IPS-18c (cell line): Measurements from ENCODE around the gene ALMS1.

Source experiments
- H3K4me3 ChIP-seq: 2 replicates; pipeline ENCODE4 v1.7.0; 2013; ENCODE audit warnings: low read depth, mild to moderate bottlenecking, low read length, moderate library complexity; ENCODE audit not compliant: insufficient read depth
- H3K9me3 ChIP-seq: one replicate; pipeline ENCODE4 v1.6.1; 2013; ENCODE audit warnings: mild to moderate bottlenecking, low read length, moderate library complexity; ENCODE audit not compliant: control insufficient read depth, insufficient read depth

ALMS1 gene

DNA sequence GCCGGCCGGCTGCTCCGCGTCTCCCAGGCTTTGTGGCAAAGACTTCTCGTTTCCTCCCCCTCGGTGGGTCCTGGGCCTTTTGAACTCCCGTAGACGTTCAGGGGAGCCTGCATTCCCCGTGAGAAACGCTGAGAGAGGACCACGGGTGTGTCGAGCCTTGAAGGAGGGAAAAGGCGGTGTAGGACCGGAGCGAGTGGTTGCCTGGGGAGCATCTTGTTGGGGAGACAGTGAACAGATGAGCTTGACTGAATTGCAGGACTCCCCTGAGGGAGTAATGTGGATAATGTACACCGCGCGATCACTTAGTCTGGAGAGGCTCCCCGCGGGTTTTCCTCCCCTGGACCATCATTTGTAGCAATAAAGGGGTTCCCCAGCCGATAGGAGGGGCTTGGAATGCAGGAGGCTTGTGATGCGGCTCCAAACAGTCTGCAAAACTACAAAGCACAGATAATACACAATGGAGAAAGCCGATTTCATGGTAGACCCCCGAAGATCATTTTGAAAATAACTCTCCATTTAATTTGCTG lies 769 bp downstream of the ALMS1 start:
- peak overlapping the region; percentile 99 for H3K4me3 ChIP-seq
- peaks cover 2% of the 10 kb centered on the region for H3K9me3 ChIP-seq

- Histone ChIP-seq H3K4me3 (peak overlapping the region; percentile 99), H3K9me3 (peaks cover 2% of the 10 kb centered on the region)
Observed at GRCh38 chr2:73386894-73387636, 1.4 kb downstream of the ALMS1 start.

- peaks cover 2% of the 10 kb centered on the region for H3K9me3 ChIP-seq
Observed at GRCh38 chr2:73402386-73403103, 16.9 kb downstream of the ALMS1 start.

GRCh38 chr2:73403237-73403636 lies 17.6 kb downstream of the ALMS1 start:
- no peak overlapping the region for H3K4me3 ChIP-seq
- H3K9me3 ChIP-seq = peaks cover 2% of the 10 kb centered on the region

More at GRCh38 chr2:73402386-73403103, 16.9 kb downstream of the ALMS1 start:
- H3K4me3 ChIP-seq = no peak overlapping the region

DNA sequence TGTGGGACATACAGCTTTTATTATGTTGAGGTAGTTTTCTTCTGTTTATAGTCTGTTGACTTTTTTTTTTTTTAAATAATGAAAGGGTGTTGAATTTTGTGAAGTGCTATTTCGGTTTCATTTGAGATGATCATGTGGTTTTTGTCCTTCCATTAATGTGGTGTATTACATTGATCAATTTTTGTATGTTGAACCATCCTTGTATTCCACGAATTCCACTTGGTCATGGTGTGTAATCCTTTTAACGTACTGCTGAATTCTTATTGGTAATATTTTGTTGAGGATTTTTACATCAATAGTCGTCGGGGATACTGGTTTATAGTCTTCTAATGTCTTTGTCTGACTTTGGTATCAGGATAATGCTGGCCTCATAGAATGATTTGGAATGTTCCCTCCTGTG lies 18.8 kb downstream of the ALMS1 start:
- peaks cover 2% of the 10 kb centered on the region for H3K9me3 ChIP-seq
- no peak overlapping the region for H3K4me3 ChIP-seq

GRCh38 chr2:73406996-73407395 lies 21.4 kb downstream of the ALMS1 start:
- Histone ChIP-seq H3K4me3 (no peak overlapping the region), H3K9me3 (peaks cover 2% of the 10 kb centered on the region)

DNA sequence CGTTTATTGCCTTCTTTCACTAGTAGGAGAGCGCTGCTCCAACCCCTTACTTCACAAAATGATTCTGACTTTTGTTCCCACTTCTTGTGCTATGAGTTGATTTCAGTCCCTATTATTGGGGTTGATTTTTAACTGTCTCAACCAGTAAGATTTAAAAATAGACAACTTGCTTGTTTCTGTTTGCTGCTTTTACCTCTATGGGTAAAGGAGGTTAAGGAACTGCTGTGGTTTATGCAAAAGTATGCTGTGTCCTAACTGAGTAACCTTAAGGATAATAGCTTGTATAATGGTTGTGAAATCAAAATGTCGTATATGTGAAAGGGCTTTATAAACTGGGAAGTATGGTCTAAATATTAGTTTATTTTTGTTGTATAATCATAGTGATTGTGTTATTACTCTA lies 22.6 kb downstream of the ALMS1 start:
- Histone ChIP-seq H3K9me3 (peaks cover 2% of the 10 kb centered on the region), H3K4me3 (no peak overlapping the region)

DNA sequence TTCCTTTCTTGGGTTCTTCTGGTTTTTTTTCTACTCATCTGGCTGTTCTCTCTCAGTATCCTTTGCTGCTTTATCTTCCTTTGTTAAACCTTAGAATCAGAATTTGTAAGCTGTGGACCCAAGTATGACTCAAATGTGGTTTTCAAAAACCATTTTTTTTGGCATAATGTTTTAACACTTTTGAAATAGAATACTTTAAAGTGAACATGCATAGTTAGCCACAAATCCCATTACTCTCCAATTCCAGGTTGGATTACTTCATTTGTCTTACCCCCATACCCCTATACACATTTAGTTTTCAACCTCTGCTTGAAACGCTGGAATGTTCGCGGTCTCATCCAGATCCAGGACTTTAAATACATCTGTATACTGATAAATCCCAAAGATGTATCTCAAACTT lies 29.1 kb downstream of the ALMS1 start:
- Histone ChIP-seq H3K9me3 (no peaks in the 10 kb centered on the region), H3K4me3 (no peak overlapping the region)

GRCh38 chr2:73415906-73416305 lies 30.3 kb downstream of the ALMS1 start:
- no peak overlapping the region for H3K4me3 ChIP-seq
- H3K9me3 ChIP-seq = no peaks in the 10 kb centered on the region

DNA sequence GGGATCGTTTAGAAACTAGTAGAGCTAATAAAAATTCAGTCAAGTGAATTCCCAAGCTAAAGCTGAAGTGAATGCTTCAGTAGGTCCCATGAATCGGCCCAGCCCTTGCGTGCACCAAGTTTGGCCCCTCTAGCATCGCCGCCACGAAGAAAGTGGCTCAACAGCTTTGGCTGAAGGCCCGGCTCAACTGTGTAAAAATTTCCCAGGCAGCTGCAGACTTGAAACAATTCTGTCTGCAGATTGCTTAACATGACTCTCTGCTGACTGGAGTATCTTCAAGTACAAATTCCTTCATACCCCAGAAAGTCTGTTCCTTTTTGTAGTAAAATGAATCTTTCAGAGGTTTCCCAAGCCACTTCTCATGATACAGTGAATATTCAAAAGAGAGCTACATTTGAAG lies 32.7 kb downstream of the ALMS1 start:
- Histone ChIP-seq H3K9me3 (no peaks in the 10 kb centered on the region), H3K4me3 (no peak overlapping the region)

DNA sequence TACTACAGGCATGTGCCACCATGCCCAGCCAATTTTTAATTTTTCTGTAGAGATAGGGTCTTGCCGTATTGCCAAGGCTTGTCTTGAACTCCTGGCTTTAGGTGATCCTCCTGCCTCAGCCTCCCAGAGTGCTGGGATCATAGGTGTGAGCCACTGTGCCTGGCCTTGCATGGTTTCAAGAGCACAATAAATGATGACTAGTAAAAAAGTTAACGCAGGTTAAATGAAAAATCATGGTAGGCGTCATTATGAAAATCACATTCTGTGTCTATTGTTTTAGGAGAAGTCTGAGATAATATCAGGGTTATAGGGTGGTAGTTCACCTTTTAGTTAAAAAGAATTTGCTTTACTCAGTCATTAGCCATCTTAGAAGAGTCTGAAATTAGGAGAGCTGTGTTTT lies 38.3 kb downstream of the ALMS1 start:
- H3K4me3 ChIP-seq = no peak overlapping the region

DNA sequence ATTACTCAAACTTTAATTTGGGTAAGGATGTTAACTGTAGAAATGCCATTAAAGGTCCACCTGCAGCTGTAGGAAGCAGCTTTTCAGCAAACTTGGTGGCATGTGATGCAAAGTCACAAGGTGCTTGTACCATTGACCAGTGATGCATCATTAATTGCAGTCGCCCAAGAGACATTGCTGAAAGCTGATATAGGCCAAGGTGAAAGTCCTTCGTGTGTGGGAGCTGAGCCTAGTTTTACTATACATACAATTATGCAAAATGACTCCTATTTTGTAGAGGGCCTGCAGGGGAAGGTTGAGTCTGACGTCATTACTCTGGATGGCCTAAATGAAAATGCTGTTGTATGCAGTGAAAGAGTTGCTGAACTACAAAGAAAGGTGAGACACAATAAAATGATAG lies 40.5 kb downstream of the ALMS1 start:
- Histone ChIP-seq H3K9me3 (no peaks in the 10 kb centered on the region), H3K4me3 (no peak overlapping the region)

More for the DNA sequence above, 38.3 kb downstream of the ALMS1 start:
- no peaks in the 10 kb centered on the region for H3K9me3 ChIP-seq

- H3K4me3 ChIP-seq = no peak overlapping the region
- peaks cover 2% of the 10 kb centered on the region for H3K9me3 ChIP-seq
Observed at GRCh38 chr2:73436019-73436418, 50.4 kb downstream of the ALMS1 start.

GRCh38 chr2:73444202-73444601 lies 58.6 kb downstream of the ALMS1 start:
- Histone ChIP-seq H3K9me3 (no peaks in the 10 kb centered on the region), H3K4me3 (no peak overlapping the region)

DNA sequence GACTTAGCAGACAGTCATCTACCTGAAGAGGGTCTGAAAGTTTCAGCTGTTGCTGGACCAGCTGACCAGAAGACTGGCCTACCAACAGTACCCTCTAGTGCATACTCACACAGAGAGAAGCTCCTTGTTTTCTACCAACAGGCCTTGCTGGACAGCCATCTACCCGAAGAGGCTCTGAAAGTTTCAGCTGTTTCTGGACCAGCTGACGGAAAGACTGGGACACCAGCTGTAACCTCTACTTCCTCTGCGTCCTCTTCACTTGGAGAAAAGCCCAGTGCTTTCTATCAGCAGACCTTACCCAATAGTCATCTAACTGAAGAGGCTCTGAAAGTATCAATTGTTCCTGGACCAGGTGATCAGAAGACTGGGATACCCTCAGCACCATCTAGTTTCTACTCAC lies 63.2 kb downstream of the ALMS1 start:
- H3K9me3 ChIP-seq = no peaks in the 10 kb centered on the region
- no peak overlapping the region for H3K4me3 ChIP-seq

DNA sequence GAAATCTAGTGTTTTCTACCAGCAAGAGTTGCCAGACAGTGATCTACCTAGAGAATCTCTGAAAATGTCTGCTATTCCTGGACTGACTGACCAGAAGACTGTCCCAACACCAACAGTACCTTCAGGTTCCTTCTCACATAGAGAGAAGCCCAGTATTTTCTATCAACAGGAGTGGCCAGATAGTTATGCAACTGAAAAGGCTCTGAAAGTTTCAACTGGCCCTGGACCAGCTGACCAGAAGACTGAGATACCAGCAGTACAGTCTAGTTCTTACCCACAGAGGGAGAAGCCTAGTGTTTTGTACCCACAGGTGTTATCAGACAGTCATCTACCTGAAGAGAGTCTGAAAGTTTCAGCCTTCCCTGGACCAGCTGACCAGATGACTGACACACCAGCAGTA lies 63.8 kb downstream of the ALMS1 start:
- no peaks in the 10 kb centered on the region for H3K9me3 ChIP-seq
- H3K4me3 ChIP-seq = no peak overlapping the region

GRCh38 chr2:73451263-73451972 lies 65.8 kb downstream of the ALMS1 start:
- H3K4me3 ChIP-seq = no peak overlapping the region
- no peaks in the 10 kb centered on the region for H3K9me3 ChIP-seq

DNA sequence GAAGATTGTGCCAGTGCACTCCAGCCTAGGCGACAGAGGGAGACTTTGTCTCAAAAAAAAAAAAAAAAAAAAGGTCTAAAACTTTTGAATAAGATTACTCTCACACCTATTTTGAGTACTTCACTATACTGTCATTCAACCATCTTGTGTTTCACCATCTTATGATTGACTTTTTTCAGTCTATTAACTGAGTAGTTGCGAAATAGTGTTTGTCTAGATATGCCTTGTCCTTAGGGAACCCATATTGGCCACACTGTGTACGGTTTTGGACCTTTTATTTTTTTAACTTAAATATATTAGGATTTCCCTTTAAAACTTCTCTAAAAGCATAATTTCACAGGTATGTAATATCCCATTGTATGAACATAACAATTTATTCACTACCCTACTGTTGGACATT lies 72.3 kb downstream of the ALMS1 start:
- no peak overlapping the region for H3K4me3 ChIP-seq
- H3K9me3 ChIP-seq = peaks cover 8% of the 10 kb centered on the region
